OCI-LY1 (cell line): ENCODE measurements around the gene LDLRAD4.

Experiments used
- H2AFZ ChIP-seq: fragments of 200-600 bp; sonication (generic), shearing (Covaris generic); 2 replicates; pipeline ENCODE4 v1.6.0; 2014; ENCODE audit warnings: antibody characterized with exemption, mild to moderate bottlenecking, low read length
- H3F3A ChIP-seq: fragments of 200-600 bp; sonication (generic), shearing (Covaris generic); 2 replicates; pipeline ENCODE4 v1.6.0; 2014; ENCODE audit warnings: mild to moderate bottlenecking, antibody characterized with exemption, low read length, moderate library complexity; ENCODE audit not compliant: insufficient read depth
- H3K27ac ChIP-seq: fragments of 200-600 bp; sonication (generic); 2 replicates; pipeline ENCODE4 v1.5.1; 2014; ENCODE audit warnings: low read length, mixed run types, mild to moderate bottlenecking, low read depth; ENCODE audit not compliant: poor library complexity, severe bottlenecking
- H3K27me3 ChIP-seq: fragments of 200-600 bp; sonication (generic); 2 replicates; pipeline ENCODE4 v1.6.0; 2014; ENCODE audit warnings: antibody characterized with exemption, mild to moderate bottlenecking, low read length, moderate library complexity; ENCODE audit not compliant: insufficient read depth
- H3K36me3 ChIP-seq: fragments of 200-600 bp; sonication (generic); 2 replicates; pipeline ENCODE4 v1.6.1; 2014; ENCODE audit warnings: mild to moderate bottlenecking, antibody characterized with exemption, low read length, moderate library complexity, mixed read lengths; ENCODE audit not compliant: insufficient read depth
- H3K4me1 ChIP-seq: fragments of 200-600 bp; sonication (generic); 2 replicates; pipeline ENCODE4 v1.5.1; 2014; ENCODE audit warnings: mild to moderate bottlenecking, low read length, moderate library complexity; ENCODE audit not compliant: insufficient read depth, severe bottlenecking
- H3K4me2 ChIP-seq: fragments of 200-600 bp; sonication (generic), shearing (Covaris generic); 2 replicates; pipeline ENCODE4 v1.6.1; 2014; ENCODE audit warnings: low read length
- H3K4me3 ChIP-seq: fragments of 200-600 bp; sonication (generic); 2 replicates; pipeline ENCODE4 v1.5.1; 2014; ENCODE audit warnings: low read length, low read depth, mild to moderate bottlenecking, mixed read lengths; ENCODE audit not compliant: poor library complexity, severe bottlenecking
- H3K79me2 ChIP-seq: fragments of 200-600 bp; shearing (Covaris generic); 2 replicates; pipeline ENCODE4 v1.6.1; 2016; ENCODE audit warnings: mixed run types, low read length, mixed read lengths; ENCODE audit not compliant: insufficient read depth
- H3K9ac ChIP-seq: fragments of 200-600 bp; sonication (generic), shearing (Covaris generic); 2 replicates; pipeline ENCODE4 v1.6.1; 2014; ENCODE audit warnings: mild to moderate bottlenecking, low read length, mixed read lengths
- H3K9me2 ChIP-seq: fragments of 200-600 bp; sonication (generic), shearing (Covaris generic); 2 replicates; pipeline ENCODE4 v1.6.1; 2014; ENCODE audit warnings: low read depth, mild to moderate bottlenecking, low read length, mixed read lengths
- H3K9me3 ChIP-seq: fragments of 200-600 bp; shearing (Covaris generic); 2 replicates; pipeline ENCODE4 v1.6.1; 2014; ENCODE audit warnings: low read length, mixed read lengths
- H4K20me1 ChIP-seq: fragments of 200-600 bp; sonication (generic), shearing (Covaris generic); 2 replicates; pipeline ENCODE4 v1.6.0; 2016; ENCODE audit warnings: mild to moderate bottlenecking, low read length; ENCODE audit not compliant: insufficient read depth
- CTCF ChIP-seq: fragments of 200-600 bp; sonication (generic), shearing (Covaris generic); IDR thresholded peaks from 2 replicates; pipeline ENCODE4 v1.5.1; 2017; ENCODE audit warnings: mild to moderate bottlenecking, antibody characterized with exemption, low read length, moderate library complexity, mixed read lengths
- EZH2 ChIP-seq: fragments of 200-600 bp; sonication (generic), shearing (Covaris generic); IDR thresholded peaks from 2 replicates; pipeline ENCODE4 v1.8.0; 2017; ENCODE audit warnings: borderline replicate concordance, mixed run types, mild to moderate bottlenecking, antibody characterized with exemption, low read length, moderate library complexity, mixed read lengths

Gene LDLRAD4

GRCh38 chr18:13199169-13199568, 19.4 kb upstream of the LDLRAD4 start:
- H3K79me2 ChIP-seq, result no peaks in the 10 kb centered on the region
- no peaks in the 10 kb centered on the region for H3K9me2 ChIP-seq
- H4K20me1 ChIP-seq, result no peaks in the 10 kb centered on the region
- no peaks in the 10 kb centered on the region for H3K36me3 ChIP-seq
- no peak overlapping the region for H3K9ac ChIP-seq
- no peak overlapping the region for H3K4me3 ChIP-seq
- H2AFZ ChIP-seq, result no peak overlapping the region
- no peak overlapping the region for H3K4me2 ChIP-seq
- peaks cover 12% of the 10 kb centered on the region for H3K27me3 ChIP-seq
- no peak for TF ChIP-seq CTCF
- no peak for TF ChIP-seq EZH2
- H3K9me3 ChIP-seq, result peaks cover 13% of the 10 kb centered on the region
- H3F3A ChIP-seq, result no peaks in the 10 kb centered on the region
- H3K4me1 ChIP-seq, result no peaks in the 10 kb centered on the region
- H3K27ac ChIP-seq, result no peak overlapping the region

GRCh38 chr18:13201292-13201691, 17.3 kb upstream of the LDLRAD4 start:
- no peak overlapping the region for H3K4me3 ChIP-seq
- H3K27ac ChIP-seq, result no peak overlapping the region
- TF ChIP-seq EZH2 (no peak), CTCF (no peak)
- peaks cover 13% of the 10 kb centered on the region for H3K9me3 ChIP-seq
- no peaks in the 10 kb centered on the region for H4K20me1 ChIP-seq
- H3K36me3 ChIP-seq, result no peaks in the 10 kb centered on the region
- H2AFZ ChIP-seq, result no peak overlapping the region
- H3K27me3 ChIP-seq, result peaks cover 12% of the 10 kb centered on the region
- no peaks in the 10 kb centered on the region for H3K79me2 ChIP-seq
- H3K9ac ChIP-seq, result no peak overlapping the region
- H3K4me1 ChIP-seq, result no peaks in the 10 kb centered on the region
- H3K4me2 ChIP-seq, result no peak overlapping the region
- H3F3A ChIP-seq, result no peaks in the 10 kb centered on the region
- no peaks in the 10 kb centered on the region for H3K9me2 ChIP-seq

GRCh38 chr18:13202571-13202970, 16.0 kb upstream of the LDLRAD4 start:
- Histone ChIP-seq H3K9me2 (no peaks in the 10 kb centered on the region), H4K20me1 (no peaks in the 10 kb centered on the region), H3K27ac (no peak overlapping the region), H3K4me1 (no peaks in the 10 kb centered on the region), H3K79me2 (no peaks in the 10 kb centered on the region), H3K9me3 (peaks cover 13% of the 10 kb centered on the region), H3K36me3 (no peaks in the 10 kb centered on the region), H3K27me3 (peaks cover 18% of the 10 kb centered on the region), H3K9ac (no peak overlapping the region), H3F3A (no peaks in the 10 kb centered on the region), H2AFZ (no peak overlapping the region), H3K4me2 (no peak overlapping the region), H3K4me3 (no peak overlapping the region)
- TF ChIP-seq CTCF (no peak), EZH2 (no peak)
